Epidermal melanocyte (primary cell): Measurements from ENCODE around the gene SSX4.
"Not testable (repeated sequence)": the region's sequence is repeated elsewhere in the genome, so short reads cannot be mapped to it uniquely, and the experiment has no call there.

Experiments used
- DNase-seq: peaks from one replicate; pipeline ENCODE4 v3.0.0; 2011; ENCODE audit warnings: low spot score; ENCODE audit not compliant: insufficient read length

Gene SSX4

GRCh38 chrX:48383239-48383638 is at the start of gene SSX4:
Gene SSX4, plus strand, starts transcription at chrX:48383539. Its CDS starts 515 bp downstream, at chrX:48384054.
- DNase-seq: not testable (repeated sequence)

GRCh38 chrX:48346059-48346458 is 37.3 kb upstream of the SSX4 start:
- DNase-seq: not testable (repeated sequence)

GRCh38 chrX:48356315-48357094 is 26.8 kb upstream of the SSX4 start, which contains the start of gene SSX3:
Gene SSX3, minus strand, starts transcription at chrX:48356703. Its CDS starts 1,454 bp downstream, at chrX:48355249.
- not testable (repeated sequence) for DNase-seq

- DNase-seq: no peak
These were observed 25.7 kb upstream of the SSX4 start for GRCh38 chrX:48357681-48358080.

GRCh38 chrX:48359281-48359680 is 24.1 kb upstream of the SSX4 start:
- not testable (repeated sequence) for DNase-seq

GRCh38 chrX:48367717-48368408 is 15.5 kb upstream of the SSX4 start:
- not testable (repeated sequence) for DNase-seq

GRCh38 chrX:48370408-48370807 is 12.9 kb upstream of the SSX4 start:
- not testable (repeated sequence) for DNase-seq

- not testable (repeated sequence) for DNase-seq
These were observed 13.6 kb downstream of the SSX4 start for GRCh38 chrX:48396931-48397330.

- not testable (repeated sequence) for DNase-seq
These were observed 14.5 kb downstream of the SSX4 start for GRCh38 chrX:48397825-48398224.

- DNase-seq: not testable (repeated sequence)
These were observed 28.5 kb downstream of the SSX4 start, which contains the start of gene SSX4B for GRCh38 chrX:48411860-48412259. Gene SSX4B, minus strand, starts transcription at chrX:48411960. Its CDS starts 588 bp downstream, at chrX:48411372.

GRCh38 chrX:48427027-48427716 is 43.8 kb downstream of the SSX4 start:
- DNase-seq: not testable (repeated sequence)

- not testable (repeated sequence) for DNase-seq
These were observed 46.3 kb downstream of the SSX4 start for GRCh38 chrX:48429606-48430005.

- DNase-seq: not testable (repeated sequence)
These were observed 46.8 kb downstream of the SSX4 start for GRCh38 chrX:48430166-48430565.

GRCh38 chrX:48433713-48434112 is 50.4 kb downstream of the SSX4 start:
- not testable (repeated sequence) for DNase-seq
